IPS-20b (cell line): ENCODE data around the gene ADSL.

Experiments
- H3K27ac ChIP-seq: one replicate; pipeline ENCODE4 v1.5.1; 2013; ENCODE audit warnings: low read length
- H3K27me3 ChIP-seq: 2 replicates; pipeline ENCODE4 v1.6.1; 2013; ENCODE audit warnings: mild to moderate bottlenecking, low read length, inconsistent platforms; ENCODE audit not compliant: insufficient read depth
- H3K36me3 ChIP-seq: 2 replicates; pipeline ENCODE4 v1.6.1; 2013; ENCODE audit warnings: low read depth, mild to moderate bottlenecking, inconsistent platforms, low read length, moderate library complexity; ENCODE audit not compliant: insufficient read depth
- H3K4me1 ChIP-seq: 2 replicates; pipeline ENCODE4 v1.6.1; 2013; ENCODE audit warnings: mild to moderate bottlenecking, control low read depth, inconsistent platforms, low read length, moderate library complexity; ENCODE audit not compliant: insufficient read depth
- H3K4me3 ChIP-seq: 2 replicates; pipeline ENCODE4 v1.5.1; 2013; ENCODE audit warnings: mild to moderate bottlenecking, low read length, inconsistent platforms
- H3K9ac ChIP-seq: 2 replicates; pipeline ENCODE4 v1.6.1; 2013; ENCODE audit warnings: low read depth, mild to moderate bottlenecking, inconsistent platforms, low read length, moderate library complexity
- H3K9me3 ChIP-seq: 2 replicates; pipeline ENCODE4 v1.6.1; 2013; ENCODE audit warnings: mild to moderate bottlenecking, low read depth, low read length, inconsistent platforms; ENCODE audit not compliant: insufficient read depth

ADSL gene

GRCh38 chr22:40414838-40415505, 68.7 kb downstream of the ADSL start:
- H3K36me3 ChIP-seq, result peaks cover 53% of the 10 kb centered on the region
- H3K27ac ChIP-seq, result no peak overlapping the region
- H3K9me3 ChIP-seq, result no peaks in the 10 kb centered on the region
- H3K4me3 ChIP-seq, result no peak overlapping the region
- H3K4me1 ChIP-seq, result no peaks in the 10 kb centered on the region
- no peak overlapping the region for H3K9ac ChIP-seq
- no peaks in the 10 kb centered on the region for H3K27me3 ChIP-seq

- Histone ChIP-seq H3K9me3 (no peaks in the 10 kb centered on the region), H3K27me3 (no peaks in the 10 kb centered on the region), H3K36me3 (peaks cover 53% of the 10 kb centered on the region), H3K27ac (no peak overlapping the region), H3K4me1 (no peaks in the 10 kb centered on the region), H3K9ac (no peak overlapping the region), H3K4me3 (no peak overlapping the region)
These were observed 69.4 kb downstream of the ADSL start for GRCh38 chr22:40415531-40416266.

GRCh38 chr22:40416267-40416570, 69.9 kb downstream of the ADSL start:
- H3K27me3 ChIP-seq, result no peaks in the 10 kb centered on the region
- peaks cover 53% of the 10 kb centered on the region for H3K36me3 ChIP-seq
- H3K4me3 ChIP-seq, result no peak overlapping the region
- H3K27ac ChIP-seq, result no peak overlapping the region
- H3K9ac ChIP-seq, result no peak overlapping the region
- no peaks in the 10 kb centered on the region for H3K4me1 ChIP-seq
- H3K9me3 ChIP-seq, result no peaks in the 10 kb centered on the region

GRCh38 chr22:40416636-40417035, 70.3 kb downstream of the ADSL start:
- Histone ChIP-seq H3K4me3 (no peak overlapping the region), H3K27me3 (no peaks in the 10 kb centered on the region), H3K36me3 (peaks cover 49% of the 10 kb centered on the region), H3K9ac (no peak overlapping the region), H3K4me1 (no peaks in the 10 kb centered on the region), H3K9me3 (no peaks in the 10 kb centered on the region), H3K27ac (no peak overlapping the region)

- Histone ChIP-seq H3K9me3 (no peaks in the 10 kb centered on the region), H3K36me3 (peaks cover 45% of the 10 kb centered on the region), H3K9ac (no peak overlapping the region), H3K27ac (no peak overlapping the region), H3K27me3 (no peaks in the 10 kb centered on the region), H3K4me1 (no peaks in the 10 kb centered on the region), H3K4me3 (no peak overlapping the region)
These were observed 70.7 kb downstream of the ADSL start for GRCh38 chr22:40417041-40417440.

- H3K4me1 ChIP-seq, result no peaks in the 10 kb centered on the region
- H3K4me3 ChIP-seq, result no peak overlapping the region
- no peaks in the 10 kb centered on the region for H3K27me3 ChIP-seq
- H3K36me3 ChIP-seq, result peaks cover 46% of the 10 kb centered on the region
- H3K9ac ChIP-seq, result no peak overlapping the region
- no peak overlapping the region for H3K27ac ChIP-seq
- H3K9me3 ChIP-seq, result no peaks in the 10 kb centered on the region
These were observed 71.6 kb downstream of the ADSL start for GRCh38 chr22:40417881-40418280.

- Histone ChIP-seq H3K9ac (no peak overlapping the region), H3K4me1 (no peaks in the 10 kb centered on the region), H3K9me3 (no peaks in the 10 kb centered on the region), H3K4me3 (no peak overlapping the region), H3K27me3 (no peaks in the 10 kb centered on the region), H3K36me3 (peaks cover 53% of the 10 kb centered on the region), H3K27ac (no peak overlapping the region)
These were observed 72.3 kb downstream of the ADSL start for GRCh38 chr22:40418366-40419201.

GRCh38 chr22:40419718-40420117, 73.4 kb downstream of the ADSL start:
- Histone ChIP-seq H3K4me1 (no peaks in the 10 kb centered on the region), H3K27ac (no peak overlapping the region), H3K36me3 (peaks cover 64% of the 10 kb centered on the region)

GRCh38 chr22:40420341-40421081, 74.2 kb downstream of the ADSL start:
- Histone ChIP-seq H3K4me1 (no peaks in the 10 kb centered on the region), H3K4me3 (no peak overlapping the region), H3K9me3 (no peaks in the 10 kb centered on the region), H3K9ac (no peak overlapping the region), H3K27me3 (no peaks in the 10 kb centered on the region), H3K36me3 (peaks cover 72% of the 10 kb centered on the region), H3K27ac (no peak overlapping the region)

More at GRCh38 chr22:40419718-40420117, 73.4 kb downstream of the ADSL start:
- Histone ChIP-seq H3K4me3 (no peak overlapping the region), H3K9me3 (no peaks in the 10 kb centered on the region), H3K27me3 (no peaks in the 10 kb centered on the region), H3K9ac (no peak overlapping the region)

- Histone ChIP-seq H3K4me3 (no peak overlapping the region), H3K4me1 (no peaks in the 10 kb centered on the region), H3K9me3 (no peaks in the 10 kb centered on the region), H3K27ac (no peak overlapping the region), H3K36me3 (peaks cover 76% of the 10 kb centered on the region), H3K9ac (no peak overlapping the region), H3K27me3 (no peaks in the 10 kb centered on the region)
These were observed 74.7 kb downstream of the ADSL start for GRCh38 chr22:40421082-40421350.

- Histone ChIP-seq H3K27ac (no peak overlapping the region), H3K4me1 (no peaks in the 10 kb centered on the region), H3K36me3 (peaks cover 74% of the 10 kb centered on the region), H3K4me3 (no peak overlapping the region), H3K27me3 (no peaks in the 10 kb centered on the region), H3K9me3 (no peaks in the 10 kb centered on the region), H3K9ac (no peak overlapping the region)
These were observed 75.6 kb downstream of the ADSL start for GRCh38 chr22:40421941-40422340.
